Mesenchymal stem cell (in vitro differentiated cells and primary cell): ENCODE results near the gene CMKLR1.

ENCODE experiments used
- DNase-seq: peaks from one replicate; pipeline ENCODE4 v3.0.0-alpha.2; 2013
- H2AFZ ChIP-seq: one replicate; pipeline ENCODE4 v1.6.1; 2013; ENCODE audit warnings: low read depth, mild to moderate bottlenecking, control low read depth, inconsistent platforms, low read length, moderate library complexity
- H2AK5ac ChIP-seq: 2 replicates; pipeline ENCODE4 v1.6.1; 2013; ENCODE audit warnings: low read length, moderate library complexity, mild to moderate bottlenecking, inconsistent platforms; ENCODE audit not compliant: severe bottlenecking
- H2BK120ac ChIP-seq: one replicate; pipeline ENCODE4 v1.6.1; 2013; ENCODE audit warnings: low read depth, mild to moderate bottlenecking, inconsistent platforms, low read length, moderate library complexity
- H2BK12ac ChIP-seq, 2 experiments: one replicate each; pipeline ENCODE4 v1.6.1; 2013; ENCODE audit warnings: inconsistent platforms in 2 of 2, low read length in 2 of 2, mild to moderate bottlenecking in 2 of 2, moderate library complexity in 2 of 2, control low read depth in 1 of 2
- H2BK15ac ChIP-seq: one replicate; pipeline ENCODE4 v1.6.1; 2013; ENCODE audit warnings: mild to moderate bottlenecking, low read depth, inconsistent platforms; ENCODE audit not compliant: poor library complexity, severe bottlenecking
- H2BK5ac ChIP-seq: 2 replicates; pipeline ENCODE4 v1.6.1; 2013; ENCODE audit warnings: low read depth, mild to moderate bottlenecking, low read length, control low read depth, inconsistent platforms; ENCODE audit not compliant: poor library complexity, severe bottlenecking
- H3K14ac ChIP-seq, 2 experiments: one replicate each; pipeline ENCODE4 v1.6.1; 2013; ENCODE audit warnings: inconsistent platforms in 2 of 2, low read length in 2 of 2, control low read depth in 1 of 2, mild to moderate bottlenecking in 1 of 2, moderate library complexity in 1 of 2
- H3K18ac ChIP-seq, 2 experiments: one replicate each; pipeline ENCODE4 v1.6.1; 2013; ENCODE audit warnings: inconsistent platforms in 2 of 2, low read length in 2 of 2, control low read depth in 1 of 2, low read depth in 1 of 2, mild to moderate bottlenecking in 1 of 2
- H3K23ac ChIP-seq, 2 experiments: one replicate each; pipeline ENCODE4 v1.6.1; 2013; ENCODE audit warnings: inconsistent platforms in 2 of 2, low read length in 2 of 2, mild to moderate bottlenecking in 2 of 2, moderate library complexity in 2 of 2, control low read depth in 1 of 2
- H3K27ac ChIP-seq: 2 replicates; pipeline ENCODE4 v1.5.1; 2013; ENCODE audit warnings: mild to moderate bottlenecking, moderate library complexity, low read length, control low read depth, inconsistent platforms; ENCODE audit not compliant: poor library complexity, severe bottlenecking
- H3K27me3 ChIP-seq, 2 experiments: 2 replicates each; pipeline versions ENCODE4 v1.6.1 to v1.7.0; 2013; ENCODE audit warnings: low read length in 2 of 2, mild to moderate bottlenecking in 2 of 2, moderate library complexity in 2 of 2, control low read depth in 1 of 2, inconsistent platforms in 1 of 2; ENCODE audit not compliant: control insufficient read depth in 1 of 2, insufficient read depth in 1 of 2
- H3K36me3 ChIP-seq, 2 experiments: 2 replicates each; pipeline versions ENCODE4 v1.6.1 to v1.7.0; 2013; ENCODE audit warnings: low read length in 2 of 2, control low read depth in 1 of 2, inconsistent platforms in 1 of 2, low read depth in 1 of 2, mild to moderate bottlenecking in 1 of 2; ENCODE audit not compliant: insufficient read depth in 2 of 2, control insufficient read depth in 1 of 2
- H3K4ac ChIP-seq, 2 experiments: one replicate each; pipeline ENCODE4 v1.6.1; 2013; ENCODE audit warnings: inconsistent platforms in 2 of 2, low read length in 2 of 2, mild to moderate bottlenecking in 2 of 2, moderate library complexity in 2 of 2, control low read depth in 1 of 2, low read depth in 1 of 2
- H3K4me1 ChIP-seq: 2 replicates; pipeline ENCODE4 v1.6.1; 2013; ENCODE audit warnings: low read depth, low read length, control low read depth; ENCODE audit not compliant: control insufficient read depth, insufficient read depth
- H3K4me2 ChIP-seq: 2 replicates; pipeline ENCODE4 v1.6.1; 2013; ENCODE audit warnings: low read length, mild to moderate bottlenecking, inconsistent platforms; ENCODE audit not compliant: poor library complexity, severe bottlenecking
- H3K4me3 ChIP-seq, 2 experiments: 2 replicates each; pipeline versions ENCODE4 v1.5.1 to v1.7.0; 2013; ENCODE audit warnings: low read length in 2 of 2, mild to moderate bottlenecking in 2 of 2, control low read depth in 1 of 2, low read depth in 1 of 2; ENCODE audit not compliant: insufficient read depth in 1 of 2
- H3K79me1 ChIP-seq: replicated peaks from 2 replicates; pipeline ENCODE4 v1.6.1; 2013; ENCODE audit warnings: mild to moderate bottlenecking, control low read depth, low read length, inconsistent platforms; ENCODE audit not compliant: poor library complexity, severe bottlenecking
- H3K9ac ChIP-seq: 2 replicates; pipeline ENCODE4 v1.7.0; 2013; ENCODE audit warnings: mild to moderate bottlenecking, low read length, moderate library complexity
- H3K9me3 ChIP-seq: 2 replicates; pipeline ENCODE4 v1.7.0; 2013; ENCODE audit warnings: mild to moderate bottlenecking, low read length; ENCODE audit not compliant: control insufficient read depth
- H4K8ac ChIP-seq: one replicate; pipeline ENCODE4 v1.6.1; 2013; ENCODE audit warnings: inconsistent platforms, mild to moderate bottlenecking, low read length, moderate library complexity
- H4K91ac ChIP-seq: one replicate; pipeline ENCODE4 v1.6.1; 2013; ENCODE audit warnings: mild to moderate bottlenecking, low read length, inconsistent platforms
- WGBS: methylation state at CpG from one replicate; pipeline ENCODE4 v1.1.7; 2013; ENCODE audit warnings: mixed read lengths; 5-methylcytosine and 5-hydroxymethylcytosine counted together

The CMKLR1 gene

GRCh38 chr12:108341854-108342847 is 3.0 kb upstream of the CMKLR1 start:
- H2BK15ac ChIP-seq = no peak overlapping the region
- peak overlapping the region; percentile 58 for H2AK5ac ChIP-seq
- H3K4ac ChIP-seq = no peak overlapping the region
- peaks cover 7% of the 10 kb centered on the region for H3K9me3 ChIP-seq
- no peak overlapping the region for H3K9ac ChIP-seq
- H3K4me2 ChIP-seq = no peak overlapping the region
- no peak overlapping the region for H3K14ac ChIP-seq
- H2BK5ac ChIP-seq = no peak overlapping the region
- 61% methylated on average over 8 of the region's 8 CpGs for WGBS
- no peak overlapping the region for H3K23ac ChIP-seq
- H3K4me3 ChIP-seq = no peak overlapping the region
- H2BK12ac ChIP-seq = no peak overlapping the region
- DNase-seq = no peak
- no peak overlapping the region for H4K8ac ChIP-seq
- peaks cover 0 to 45% of the 10 kb centered on the region in 2 experiments for H3K27me3 ChIP-seq
- H2AFZ ChIP-seq = no peak overlapping the region
- H3K79me1 ChIP-seq = no peaks in the 10 kb centered on the region
- peak overlapping the region; percentile 13 for H3K27ac ChIP-seq
- no peak overlapping the region for H4K91ac ChIP-seq
- H3K36me3 ChIP-seq = no peaks in the 10 kb centered on the region
- H2BK120ac ChIP-seq = no peak overlapping the region
- no peak overlapping the region for H3K18ac ChIP-seq
- peaks cover 18% of the 10 kb centered on the region for H3K4me1 ChIP-seq

DNA sequence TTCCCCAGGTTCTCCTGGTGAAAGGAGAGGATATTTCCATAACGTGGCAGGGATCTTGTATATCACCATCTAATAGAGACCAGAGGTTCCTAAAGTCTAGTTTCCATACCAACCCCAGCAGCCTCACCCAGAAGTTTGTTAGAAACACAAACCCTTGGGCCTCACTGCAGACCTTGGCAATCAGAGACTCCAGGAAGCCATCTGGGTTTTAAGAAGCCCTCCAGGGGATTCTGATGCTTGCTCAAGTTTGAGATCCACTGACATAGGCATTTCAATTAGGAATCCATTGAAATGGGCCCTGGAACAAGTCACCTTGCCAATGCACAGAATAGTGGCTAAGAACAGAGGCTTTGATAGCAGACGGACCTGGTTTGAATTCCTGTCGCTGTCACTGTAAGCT is 2.2 kb upstream of the CMKLR1 start:
- Histone ChIP-seq H3K23ac (no peak overlapping the region), H3K4ac (no peak overlapping the region), H2BK120ac (no peak overlapping the region), H3K14ac (no peak overlapping the region), H3K9me3 (peaks cover 7% of the 10 kb centered on the region), H3K4me3 (no peak overlapping the region), H2BK15ac (no peak overlapping the region), H3K9ac (no peak overlapping the region), H4K8ac (no peak overlapping the region), H3K4me1 (peaks cover 18% of the 10 kb centered on the region), H3K18ac (no peak overlapping the region), H4K91ac (no peak overlapping the region), H2BK12ac (no peak overlapping the region), H3K27me3 (peaks cover 0 to 47% of the 10 kb centered on the region in 2 experiments), H3K27ac (no peak overlapping the region), H3K4me2 (no peak overlapping the region), H2AK5ac (no peak overlapping the region), H3K79me1 (no peaks in the 10 kb centered on the region), H3K36me3 (no peaks in the 10 kb centered on the region), H2AFZ (no peak overlapping the region), H2BK5ac (no peak overlapping the region)
- WGBS = 72% methylated on average over 3 of the region's 3 CpGs
- no peak for DNase-seq

- H3K36me3 ChIP-seq = no peaks in the 10 kb centered on the region
- H3K18ac ChIP-seq = no peak overlapping the region
These were observed 926 bp upstream of the CMKLR1 start for GRCh38 chr12:108340037-108340436.

More at GRCh38 chr12:108340037-108340436, 926 bp upstream of the CMKLR1 start:
- no peak for DNase-seq
- Histone ChIP-seq H3K14ac (no peak overlapping the region), H2AK5ac (no peak overlapping the region), H3K9ac (no peak overlapping the region), H2BK12ac (no peak overlapping the region), H3K4me1 (peaks cover 18% of the 10 kb centered on the region), H3K4ac (no peak overlapping the region), H3K4me3 (no peak overlapping the region), H2BK15ac (no peak overlapping the region), H3K4me2 (no peak overlapping the region), H4K8ac (no peak overlapping the region), H3K9me3 (peaks cover 7% of the 10 kb centered on the region), H3K27me3 (peaks cover 0 to 41% of the 10 kb centered on the region in 2 experiments), H2AFZ (no peak overlapping the region), H3K23ac (no peak overlapping the region), H3K79me1 (no peaks in the 10 kb centered on the region), H2BK5ac (no peak overlapping the region), H2BK120ac (no peak overlapping the region), H3K27ac (no peak overlapping the region), H4K91ac (no peak overlapping the region)
- WGBS = 74% methylated on average over 10 of the region's 10 CpGs
